HepG2 (cell line): ENCODE measurements around the gene ADAT3. TPM values are rescaled to one million over a fixed set of nuclear protein-coding genes. Genes with fewer than 3 reads are reported as not detected.

Experiments used
- ARID3A ChIP-seq: IDR thresholded peaks from 2 replicates; pipeline ENCODE4 v1.6.1; 2012; ENCODE audit warnings: low read depth, low read length, improper control_type of control experiment
- DPF2 ChIP-seq: sonication (generic); formaldehyde crosslinking; IDR thresholded peaks from 2 replicates; pipeline ENCODE4 v1.4.0; 2020; ENCODE audit warnings: mild to moderate bottlenecking, low read depth, missing genetic modification reagents, borderline replicate concordance
- ELF4 ChIP-seq: sonication (generic); formaldehyde crosslinking; IDR thresholded peaks from 2 replicates; pipeline ENCODE4 v1.5.0; 2020; ENCODE audit warnings: missing genetic modification reagents, mild to moderate bottlenecking, moderate library complexity, borderline replicate concordance
- ETV5 ChIP-seq: IDR thresholded peaks from 2 replicates; pipeline ENCODE4 v1.6.1; 2018; ENCODE audit warnings: missing biosample characterization, missing genetic modification reagents, inconsistent platforms, borderline replicate concordance
- GATAD1 ChIP-seq: IDR thresholded peaks from 2 replicates; pipeline ENCODE4 v1.6.1; 2016; ENCODE audit warnings: missing genetic modification reagents, missing compliant biosample characterization
- HMGXB3 ChIP-seq: sonication (generic); formaldehyde crosslinking; IDR thresholded peaks from 2 replicates; pipeline ENCODE4 v1.4.0; 2020; ENCODE audit warnings: missing genetic modification reagents, borderline replicate concordance
- HNF4G ChIP-seq, 2 experiments: sonication (generic) in 1 of 2; formaldehyde crosslinking in 1 of 2; IDR thresholded peaks; 2 replicates each; pipeline versions ENCODE4 v1.4.0 to v1.6.1; 2011 to 2020; ENCODE audit warnings: borderline replicate concordance in 2 of 2, low read depth in 2 of 2, mild to moderate bottlenecking in 2 of 2, low read length in 1 of 2, missing genetic modification reagents in 1 of 2, moderate library complexity in 1 of 2
- MLLT10 ChIP-seq: sonication (generic); formaldehyde crosslinking; IDR thresholded peaks from 2 replicates; pipeline ENCODE4 v1.4.0; 2020; ENCODE audit warnings: missing genetic modification reagents
- ZBTB38 ChIP-seq: sonication (generic); formaldehyde crosslinking; IDR thresholded peaks from 2 replicates; pipeline ENCODE4 v1.5.1; 2020; ENCODE audit warnings: mild to moderate bottlenecking, missing genetic modification reagents
- ZMYM3 ChIP-seq: sonication (generic); formaldehyde crosslinking; IDR thresholded peaks from 2 replicates; pipeline ENCODE4 v1.5.1; 2020; ENCODE audit warnings: mild to moderate bottlenecking, missing genetic modification reagents
- ZNF800 ChIP-seq: sonication (generic); formaldehyde crosslinking; IDR thresholded peaks from 2 replicates; pipeline ENCODE4 v1.4.0; 2020; ENCODE audit warnings: missing genetic modification reagents
- polyA plus RNA-seq, 8 experiments: library from polyadenylated mRNA; depleted of rRNA in 3 of 8; stranded (reverse) in 7 of 8; unstranded in 1 of 8; fragments of >200 nt; fragmentation: Illumina TruSeq in 4 of 8; extraction: Trizol in 4 of 8; gene quantifications; 2 replicates each; pipeline versions ENCODE4 v1.2.1 to v1.2.3, GENCODE V29; 2011 to 2016; ENCODE audit warnings: low read depth in 4 of 8, missing spikeins in 1 of 8, mixed read lengths in 1 of 8; ENCODE audit not compliant: insufficient read depth in 1 of 8
- total RNA-seq, 5 experiments: library from RNA; depleted of rRNA; stranded (reverse); fragments of >200 nt; fragmentation: Illumina TruSeq; extraction: Trizol; gene quantifications; 2 replicates each; pipeline ENCODE4 v1.2.3, GENCODE V29; 2016; ENCODE audit warnings: low read depth in 1 of 5

The ADAT3 gene
- total and polyA plus RNA-seq, 2 of the 13 experiments (the other 11 are each of a cell fraction or from before 2014, with no cell fraction given) = 0.95 to 3.5 TPM

GRCh38 chr19:1944088-1944915 lies 39.1 kb downstream of the ADAT3 start (continued):
- TF ChIP-seq HMGXB3 (CRISPR knock-in tag) (no peak), GATAD1 (no peak), ZNF800 (CRISPR knock-in tag) (no peak), ELF4 (no peak), ARID3A (no peak), HNF4G (IDR thresholded peaks at IDR 0.05; ENCODE audit: borderline replicate concordance, low read depth, low read length) (no peak), HNF4G (CRISPR knock-in tag; IDR thresholded peaks at IDR 0.05; ENCODE audit: borderline replicate concordance, low read depth) (no peak), ZMYM3 (CRISPR knock-in tag) (peak; percentile 72), ETV5 (no peak), DPF2 (no peak), ZBTB38 (CRISPR knock-in tag) (peak; percentile 90), MLLT10 (no peak)
